Stimulated activated CD8-positive, alpha-beta memory T cell treated with anti-CD3 and anti-CD28 coated beads, Interleukin-4, amount 100 ng/mL, for 1 hour (primary cell): ENCODE measurements around the gene LIX1.
"Not testable (repeated sequence)": the region's sequence is repeated elsewhere in the genome, so short reads cannot be mapped to it uniquely, and the experiment has no call there.

ENCODE experiments used
- DNase-seq, 2 donors: peaks; one replicate each; pipeline ENCODE4 v3.0.0-alpha.2; 2020; ENCODE audit warnings: low read depth in 2 of 2, low spot score in 1 of 2

LIX1 gene

DNA sequence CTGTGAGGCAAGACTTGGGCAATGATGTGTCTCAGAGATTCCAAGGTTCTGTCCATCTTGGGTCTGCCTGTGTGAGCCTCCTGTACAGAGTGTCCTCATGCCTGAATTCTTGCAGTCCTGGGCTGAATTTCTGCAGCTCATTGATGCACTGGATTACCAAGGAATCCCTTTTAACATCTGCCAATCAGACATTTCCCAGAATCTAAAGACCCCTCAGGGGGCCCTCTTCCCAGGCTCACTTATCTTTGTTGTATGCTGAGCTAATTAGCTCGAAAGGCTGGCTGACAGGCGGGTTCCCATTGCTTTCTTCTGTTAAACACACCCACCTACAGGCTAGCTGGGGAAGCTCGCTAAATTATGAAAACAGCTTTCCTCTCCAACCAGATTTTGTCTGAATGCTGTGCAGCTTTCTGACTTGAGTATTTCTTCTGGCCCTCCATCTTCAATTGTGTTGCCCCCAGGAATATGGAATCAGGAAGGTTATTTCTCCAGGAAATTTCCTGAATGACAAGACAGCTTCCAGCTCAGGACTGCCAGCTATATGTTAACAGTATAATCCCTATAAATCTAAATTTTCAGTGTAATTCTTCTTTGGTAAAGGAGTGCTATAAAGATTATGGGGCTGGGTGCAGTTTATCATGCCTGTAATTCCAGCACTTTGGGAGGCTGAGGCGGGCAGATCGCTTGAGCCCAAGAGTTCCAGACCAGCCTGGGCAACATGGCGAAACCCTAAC, at the start of gene LIX1:
LIX1 (minus strand) TSS at position 91 of the 734 bp plus-strand sequence; CDS start at position 56, 35 bp downstream.
- no peak for DNase-seq

DNA sequence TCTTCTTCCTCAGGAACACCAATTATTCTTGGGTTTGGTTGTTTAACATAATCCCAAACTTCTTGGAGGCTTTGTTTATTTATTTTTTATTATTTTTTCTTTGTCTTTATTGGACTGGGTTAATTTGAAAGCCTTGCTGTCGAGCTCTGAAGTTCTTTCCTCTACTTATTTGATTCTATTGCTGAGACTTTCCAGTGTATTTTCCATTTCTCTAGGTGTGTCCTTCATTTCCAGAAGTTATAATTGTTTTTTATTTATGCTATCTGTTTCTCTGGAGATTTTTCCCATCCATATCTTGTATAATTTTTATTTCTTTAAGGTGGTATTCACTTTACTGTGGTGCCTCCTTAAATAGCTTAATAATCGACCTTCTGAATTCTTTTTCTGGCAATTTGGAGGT, 49.5 kb upstream of the LIX1 start:
- no peak for DNase-seq

DNA sequence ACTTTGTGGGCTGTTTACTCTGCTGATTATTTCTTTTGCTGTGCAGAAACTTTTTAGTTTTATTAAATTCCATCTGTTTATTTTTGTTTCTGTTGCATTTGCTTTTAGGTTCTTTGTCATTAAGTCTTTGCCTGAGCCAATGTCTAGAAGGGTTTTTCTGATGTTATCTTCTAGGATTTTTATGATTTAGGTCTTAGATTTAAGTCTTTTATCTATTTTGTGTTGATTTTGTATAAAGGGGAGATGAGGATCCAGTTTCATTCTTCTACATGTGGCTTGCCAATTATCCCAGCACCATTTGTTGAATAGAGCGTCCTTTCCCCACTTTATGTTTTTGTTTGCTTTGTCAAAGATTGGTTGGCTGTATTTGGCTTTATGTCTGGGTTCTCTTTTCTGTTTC, 47.1 kb upstream of the LIX1 start:
- not testable (repeated sequence) for DNase-seq

DNA sequence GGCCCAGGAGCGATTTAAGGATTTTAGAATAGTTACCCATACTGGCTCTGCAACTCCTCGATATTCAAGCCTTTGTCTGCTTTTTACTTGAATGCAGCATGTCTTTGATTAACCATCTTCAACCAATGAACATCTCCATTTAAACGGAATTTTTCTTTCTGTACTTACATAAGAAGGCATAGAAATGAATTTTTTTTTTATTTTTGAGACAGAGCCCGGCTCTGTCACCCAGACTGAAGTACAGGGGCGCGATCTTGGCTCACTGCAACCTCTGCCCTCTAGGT, 41.5 kb upstream of the LIX1 start:
- DNase-seq: no peak

DNA sequence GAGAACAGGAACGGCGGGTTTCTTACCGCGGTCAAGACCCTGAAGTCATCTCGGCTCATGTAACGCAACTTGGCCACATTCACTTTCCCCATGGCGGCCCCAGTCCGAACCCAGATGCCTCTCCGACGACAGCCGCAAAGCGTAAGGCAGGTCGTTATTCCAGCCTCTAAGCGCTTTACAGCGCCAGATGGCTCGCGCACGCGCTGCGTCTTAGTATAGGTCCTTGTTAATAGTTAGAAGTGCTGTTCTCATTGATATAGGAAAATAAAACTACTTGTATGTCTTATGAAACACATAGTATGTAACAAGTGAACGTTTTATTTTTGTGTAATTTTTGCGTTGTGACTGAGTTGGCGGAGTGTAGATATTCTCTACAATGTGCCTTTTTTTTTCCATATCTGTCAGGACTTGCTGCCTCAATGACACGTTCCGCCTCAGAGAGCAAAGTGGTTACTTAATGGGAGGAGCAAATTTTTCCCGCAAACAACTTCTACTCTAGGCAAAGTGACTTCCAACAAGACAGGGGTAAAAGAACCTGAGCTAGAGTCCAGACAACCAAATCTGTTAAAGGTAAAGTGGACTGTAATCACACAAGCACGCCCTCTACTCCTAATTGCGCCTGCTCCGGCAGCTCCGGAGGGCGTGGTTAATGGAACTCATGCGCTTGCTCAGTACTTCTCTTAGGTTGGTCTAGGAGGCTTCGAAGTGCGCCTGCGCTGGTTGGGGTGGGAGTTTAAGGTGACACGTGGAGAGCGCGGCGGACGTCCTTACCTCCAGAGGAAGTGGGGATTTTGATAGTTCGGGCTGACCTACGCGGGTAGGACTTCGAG, 40.9 kb upstream of the LIX1 start, which contains the start of gene RIOK2:
RIOK2 (minus strand) TSS at position 148 of the 830 bp plus-strand sequence; CDS start at position 92, 56 bp downstream.
- peak; percentile 77 to 86 for DNase-seq

DNA sequence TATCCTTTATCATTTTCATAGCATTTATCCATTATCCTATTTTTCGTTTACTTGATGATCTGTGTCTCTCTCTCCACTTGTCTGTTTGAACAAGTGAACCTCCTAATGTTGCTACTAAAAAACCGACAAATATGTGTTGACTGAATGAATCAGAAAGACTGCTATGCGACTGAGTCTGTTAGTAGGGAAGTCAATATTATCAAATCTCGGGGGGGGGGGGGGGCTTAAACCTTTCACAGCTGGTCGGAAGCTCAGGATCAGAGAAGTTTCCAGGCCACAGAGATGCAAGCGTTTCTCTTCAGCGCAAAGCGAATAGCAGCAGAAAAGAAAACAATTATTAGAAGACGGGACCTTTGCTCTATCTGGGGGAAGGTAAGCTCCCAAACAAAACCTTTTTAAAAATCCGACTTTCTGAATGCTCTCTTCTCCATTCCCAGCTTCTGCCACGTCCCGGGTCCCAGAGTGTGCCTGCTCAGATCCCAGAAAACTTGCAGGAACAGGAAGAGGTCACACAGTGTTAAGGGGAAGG, 40.2 kb upstream of the LIX1 start:
- DNase-seq: no peak

DNA sequence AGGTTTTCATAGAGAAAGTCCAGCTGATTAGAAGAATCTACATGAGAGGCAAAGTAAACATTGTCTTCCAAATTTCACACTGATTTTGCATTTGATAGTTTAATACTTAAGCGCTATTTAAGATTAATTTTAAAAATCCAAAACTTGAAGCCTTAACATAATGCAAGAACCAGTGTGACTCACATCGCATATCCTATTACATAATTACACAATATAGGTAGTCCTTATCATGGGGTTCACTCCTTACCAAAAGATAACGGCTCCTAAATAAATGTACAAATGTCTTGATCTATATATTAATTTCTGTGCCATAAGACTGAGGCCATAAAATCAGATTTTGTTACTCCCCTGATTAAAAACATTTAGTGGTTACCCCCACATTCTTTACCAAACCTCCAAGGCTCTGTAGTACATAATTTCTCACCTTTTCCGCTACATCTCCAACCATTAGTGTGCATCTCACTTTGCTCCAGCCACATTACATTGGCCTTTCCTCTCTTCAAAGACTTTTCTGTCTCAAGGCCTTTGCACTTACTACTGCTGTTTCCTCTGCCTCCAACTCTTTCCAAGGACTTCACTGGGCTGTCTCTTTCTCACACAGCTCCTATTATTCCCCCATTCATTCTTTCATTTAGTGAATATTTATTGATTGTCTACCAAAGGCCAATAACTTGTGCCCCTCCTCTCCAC, 39.6 kb upstream of the LIX1 start:
- DNase-seq: no peak

DNA sequence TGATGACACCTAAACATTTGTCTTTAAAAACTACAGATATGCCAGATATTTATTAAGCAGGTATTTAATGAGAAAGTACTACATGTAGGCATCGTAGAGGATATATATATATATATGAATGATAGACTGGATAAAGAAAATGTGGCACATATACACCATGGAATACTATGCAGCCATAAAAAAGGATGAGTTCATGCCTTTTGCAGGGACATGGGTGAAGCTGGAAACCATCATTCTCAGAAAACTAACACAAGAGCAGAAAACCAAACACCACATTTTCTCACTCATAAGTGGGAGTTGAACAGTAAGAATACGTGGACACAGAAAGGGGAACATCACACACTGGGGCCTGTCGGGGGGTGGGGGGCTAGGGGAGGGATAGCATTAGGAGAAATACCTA, 37.0 kb upstream of the LIX1 start:
- not testable (repeated sequence) for DNase-seq

DNA sequence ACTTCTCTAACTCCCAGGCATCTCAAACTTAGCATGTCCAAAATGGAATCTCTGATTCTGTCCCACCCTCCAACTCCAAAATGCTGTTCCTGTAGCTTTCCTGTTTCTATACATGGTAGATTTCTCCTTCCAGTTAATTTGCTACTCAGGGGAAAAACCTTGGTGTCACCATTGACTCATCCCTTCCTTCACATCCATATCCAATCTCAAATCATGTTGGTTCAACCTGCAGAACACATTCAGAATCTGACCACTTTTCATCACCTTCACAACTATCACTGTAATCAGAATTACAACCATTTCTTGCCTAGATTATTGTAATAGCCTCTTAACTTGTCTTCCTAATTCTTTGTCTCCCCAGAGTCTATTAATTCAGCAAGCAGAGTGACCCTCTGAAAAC, 29.8 kb upstream of the LIX1 start:
- DNase-seq: no peak

DNA sequence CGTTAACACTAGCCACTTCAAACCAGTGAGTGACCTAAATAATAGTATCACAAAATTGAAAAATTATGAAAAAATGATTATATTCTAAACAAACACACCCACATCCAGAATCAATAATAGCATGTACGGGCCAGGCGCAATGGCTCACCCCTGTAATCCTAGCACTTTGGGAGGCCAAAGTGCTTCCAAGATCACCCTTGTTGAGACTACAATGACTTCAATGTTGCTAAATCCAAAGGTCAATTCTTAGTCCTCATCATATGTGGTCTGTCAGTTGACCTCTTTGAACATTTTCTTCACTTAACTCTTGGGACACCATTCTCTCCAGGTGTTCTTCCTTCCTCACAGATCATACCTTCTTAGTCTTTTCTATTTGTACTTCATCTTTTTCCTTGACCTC, 29.3 kb upstream of the LIX1 start:
- DNase-seq: no peak

DNA sequence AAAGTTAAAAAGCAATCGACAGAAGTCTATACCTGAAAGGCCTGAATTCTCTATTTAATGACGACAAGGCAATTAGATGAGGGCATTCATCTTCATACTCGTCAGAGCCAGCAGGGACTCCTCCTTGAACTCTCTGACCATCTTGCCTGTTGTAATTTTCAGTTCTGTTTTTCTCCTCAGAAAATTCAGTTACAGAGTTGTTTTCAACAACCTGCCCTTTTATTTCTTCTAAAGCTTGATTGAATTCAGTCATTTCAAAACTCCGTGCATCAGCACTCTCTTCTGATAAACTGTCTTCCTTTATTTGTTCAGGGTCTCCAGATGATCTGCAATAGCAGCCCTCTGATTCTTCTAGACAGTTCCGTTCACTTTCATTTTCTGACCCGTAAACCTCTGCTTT, 25.0 kb upstream of the LIX1 start:
- no peak for DNase-seq

DNA sequence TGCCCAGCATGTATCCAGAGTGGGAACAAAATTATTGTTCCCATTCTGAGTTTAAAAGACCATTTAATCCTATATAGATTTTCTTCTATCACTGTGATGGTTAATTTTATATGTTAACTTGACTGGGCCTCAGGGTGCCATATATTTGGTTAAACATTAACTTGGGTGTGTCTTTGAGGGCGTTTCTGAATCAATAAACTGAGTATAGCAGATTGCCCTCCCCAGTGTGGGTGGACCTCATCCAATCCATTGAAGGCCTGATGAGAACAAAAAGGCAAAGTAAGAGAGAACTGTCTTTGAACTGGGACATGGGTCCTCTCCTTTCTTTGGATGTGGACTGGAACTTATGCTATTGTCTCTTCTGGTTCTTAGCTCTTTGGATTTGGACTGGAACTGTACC, 23.3 kb upstream of the LIX1 start:
- no peak for DNase-seq

DNA sequence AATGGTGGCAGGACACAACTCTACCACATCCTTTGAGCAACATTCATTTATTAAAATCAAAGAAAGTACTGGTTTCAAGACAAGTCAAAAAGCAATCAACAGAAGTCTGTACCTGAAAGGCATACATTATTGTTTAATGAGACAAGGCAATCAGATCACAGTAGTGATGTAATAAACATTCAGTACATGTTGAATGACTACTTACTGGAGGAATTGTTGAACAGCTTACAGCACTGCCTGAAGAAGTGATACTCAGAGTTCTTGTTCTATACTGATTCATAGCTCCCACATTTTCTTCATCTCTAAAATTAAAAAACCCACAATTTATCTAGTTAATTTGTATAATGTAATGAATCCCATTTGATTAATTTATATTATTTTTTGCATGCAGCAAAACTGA, 22.4 kb upstream of the LIX1 start:
- no peak for DNase-seq

DNA sequence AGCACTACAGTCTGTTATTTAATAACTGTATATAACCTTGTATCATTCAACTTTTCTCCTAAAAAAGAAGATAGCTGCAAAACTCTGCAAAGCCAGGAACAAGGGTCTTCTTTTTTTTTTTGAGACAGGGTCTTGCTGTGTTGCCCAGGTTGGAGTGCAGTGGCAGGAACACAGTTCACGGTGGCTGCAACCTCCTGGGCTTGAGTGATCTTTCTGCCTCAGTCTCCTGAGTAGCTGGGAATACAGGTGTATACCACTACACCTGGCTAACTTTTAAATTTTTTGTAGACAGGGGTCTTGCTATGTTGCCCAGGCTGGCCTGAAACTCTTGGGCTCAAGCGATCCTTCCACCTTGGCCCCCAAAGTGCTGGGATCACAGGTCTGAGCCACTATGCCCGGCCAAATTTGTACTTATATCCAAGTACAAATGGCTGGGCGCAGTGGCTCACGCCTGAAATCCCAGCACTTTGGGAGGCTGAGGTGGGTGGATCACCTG, 21.4 kb upstream of the LIX1 start:
- DNase-seq: no peak

DNA sequence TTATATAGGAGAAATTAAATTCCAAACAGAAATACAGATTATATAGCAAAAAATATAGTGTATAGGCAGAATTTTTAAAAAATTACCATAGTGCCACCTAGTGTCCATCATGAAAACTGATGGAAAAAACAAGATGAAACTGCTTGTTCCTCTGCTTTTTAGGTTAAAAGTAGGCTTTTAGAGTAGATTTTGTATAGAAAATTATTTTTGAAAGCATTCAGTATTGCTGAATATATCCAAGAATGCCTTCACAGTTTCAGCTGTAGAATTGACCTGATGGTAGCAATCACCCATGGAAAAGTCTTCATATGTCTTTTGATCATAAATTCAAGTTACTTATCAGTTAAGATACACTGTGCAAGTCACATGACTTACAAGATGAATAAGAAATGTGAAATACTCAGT, 21.0 kb upstream of the LIX1 start:
- DNase-seq: no peak

DNA sequence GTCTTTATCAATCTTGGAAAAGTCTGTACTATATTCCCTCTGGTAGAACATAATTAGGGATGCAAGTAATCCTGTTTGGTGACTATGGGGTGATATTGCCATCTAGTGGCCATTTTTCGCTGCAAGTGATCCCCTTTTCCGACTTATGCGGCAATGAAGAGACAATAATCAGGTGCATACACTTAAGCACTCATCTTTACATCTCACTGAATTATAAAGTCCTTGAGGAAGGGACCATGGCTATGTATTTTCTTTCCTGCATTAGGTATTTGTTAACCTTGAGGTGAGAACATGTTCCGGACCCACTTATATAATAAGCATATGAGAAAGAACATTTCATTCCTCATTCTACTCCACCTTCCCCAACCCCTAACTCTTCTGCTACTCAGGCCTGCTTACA, 19.6 kb upstream of the LIX1 start:
- DNase-seq: peak in 1 of 2 donors; percentile 6

DNA sequence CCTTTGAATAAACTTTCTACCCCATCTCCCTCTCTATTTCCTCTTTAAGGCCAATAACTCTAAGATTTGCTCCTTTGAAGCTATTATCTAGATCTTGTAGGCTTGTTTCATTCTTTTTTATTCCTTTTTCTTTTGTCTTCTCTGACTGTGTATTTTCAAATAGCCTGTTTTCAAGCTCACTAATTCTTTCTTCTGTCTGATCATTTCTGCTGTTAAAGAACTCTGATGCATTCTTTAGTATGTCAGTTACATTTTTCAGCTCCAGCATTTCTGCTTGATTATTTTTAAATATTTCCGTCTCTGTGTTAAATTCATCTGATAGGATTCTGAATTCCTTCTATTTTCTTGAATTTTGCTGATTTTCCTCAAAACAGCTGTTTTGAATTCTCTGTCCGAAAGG, 15.3 kb upstream of the LIX1 start:
- DNase-seq: no peak

DNA sequence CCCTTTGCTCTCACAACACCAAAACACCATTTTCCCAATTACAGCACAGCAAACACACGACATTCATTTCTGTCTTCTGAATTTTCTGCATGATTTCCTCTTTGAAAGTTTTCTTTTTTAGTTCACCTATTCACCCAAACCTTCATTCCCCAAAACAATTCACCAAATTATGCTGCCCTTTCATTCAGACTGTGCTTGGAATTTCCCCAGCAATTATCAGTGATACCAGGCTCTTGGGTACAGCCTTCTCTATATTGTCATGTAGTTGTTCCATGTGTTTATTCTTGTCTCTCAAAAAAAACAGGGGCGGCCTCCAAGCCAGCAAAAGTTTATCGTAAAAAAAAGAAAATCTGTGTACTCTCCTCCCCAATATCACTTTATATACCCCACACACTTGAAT, 9.0 kb upstream of the LIX1 start:
- no peak for DNase-seq

DNA sequence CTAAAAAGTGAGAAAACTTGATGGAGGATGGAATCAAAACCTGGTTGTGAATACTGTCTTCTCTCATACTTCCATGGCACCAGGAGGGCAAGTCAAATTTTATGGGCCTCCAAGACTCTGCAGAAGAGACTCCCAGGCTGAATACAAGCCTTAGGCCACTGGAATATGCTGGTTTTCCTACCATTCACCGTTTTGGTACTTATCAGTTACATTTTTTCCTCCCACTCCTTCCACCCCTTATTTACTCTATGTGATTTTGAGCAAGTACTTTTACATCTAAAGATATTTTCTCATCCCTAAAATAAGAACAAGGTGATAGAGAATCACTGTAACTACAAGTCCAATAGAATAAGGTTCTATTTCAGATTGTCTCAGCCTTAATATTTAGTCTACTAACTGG, 8.0 kb upstream of the LIX1 start:
- DNase-seq: no peak

DNA sequence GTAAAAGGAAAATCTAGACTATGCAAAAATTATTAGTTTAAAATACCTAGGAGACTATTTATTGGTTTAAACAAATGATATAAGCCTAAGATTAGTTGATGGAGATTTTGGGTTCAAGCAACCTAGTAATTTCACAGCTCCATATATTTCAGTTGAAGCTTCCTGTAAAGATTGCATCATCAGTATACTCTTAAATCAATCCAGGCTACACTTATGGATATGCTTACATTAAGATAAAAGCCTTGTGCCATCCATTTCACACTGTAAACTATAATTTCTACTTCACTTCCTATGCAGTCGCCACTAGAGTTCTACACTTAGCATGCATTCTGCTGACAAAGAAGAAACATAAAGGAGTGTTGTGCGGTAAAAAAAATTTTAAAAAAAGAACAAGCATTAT, 7.3 kb upstream of the LIX1 start:
- no peak for DNase-seq

DNA sequence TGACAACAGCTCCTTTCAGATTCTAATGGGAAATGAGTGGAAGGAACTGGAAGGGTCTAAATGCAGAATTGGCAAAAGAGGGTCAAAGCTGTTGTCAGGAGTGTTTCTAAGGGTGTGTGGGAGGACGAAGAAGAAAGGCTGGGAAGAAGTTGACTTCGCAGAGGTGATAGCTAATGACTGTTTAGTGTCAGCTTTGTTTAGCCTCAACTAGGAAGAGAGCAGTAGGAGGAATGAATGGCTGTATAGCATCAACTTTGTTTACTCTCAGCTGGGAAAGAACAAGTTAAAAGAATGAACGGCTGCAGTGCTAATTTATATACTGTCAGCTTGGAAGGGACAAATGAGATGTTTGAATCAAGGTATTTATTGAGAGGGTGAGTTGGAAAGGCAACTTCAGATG, 5.9 kb upstream of the LIX1 start:
- DNase-seq: no peak

DNA sequence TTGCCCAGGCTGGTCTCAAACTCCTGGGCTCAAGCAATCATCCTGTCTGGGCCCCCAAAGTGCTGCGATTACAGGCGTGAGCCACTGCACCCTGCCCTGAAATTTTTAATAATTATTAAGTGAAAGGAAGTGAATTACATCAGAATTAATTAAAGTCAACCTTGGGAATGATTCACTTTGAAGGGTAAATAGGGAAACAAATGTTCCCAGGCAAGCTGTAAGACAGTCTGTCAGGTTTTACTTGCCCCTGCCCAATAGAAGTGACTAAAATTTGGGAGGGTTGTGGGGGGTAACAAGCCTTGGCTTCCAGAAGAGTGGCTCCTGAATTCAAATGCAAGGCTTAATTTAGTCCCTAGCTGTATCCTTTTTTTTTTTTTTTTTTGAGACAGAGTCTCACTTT, 1.3 kb upstream of the LIX1 start:
- DNase-seq: no peak
